HG03108 (cell line): ENCODE results near the gene LONP1.
"Not testable (repeated sequence)": the region's sequence is repeated elsewhere in the genome, so short reads cannot be mapped to it uniquely, and the experiment has no call there.

Source experiments
- ATAC-seq: cut with Tn5 transposase; IDR thresholded peaks from one replicate; pipeline ENCODE4 v1.9.1; 2021; ENCODE audit warnings: moderate library complexity; ENCODE audit not compliant: unreplicated experiment

The LONP1 gene

DNA sequence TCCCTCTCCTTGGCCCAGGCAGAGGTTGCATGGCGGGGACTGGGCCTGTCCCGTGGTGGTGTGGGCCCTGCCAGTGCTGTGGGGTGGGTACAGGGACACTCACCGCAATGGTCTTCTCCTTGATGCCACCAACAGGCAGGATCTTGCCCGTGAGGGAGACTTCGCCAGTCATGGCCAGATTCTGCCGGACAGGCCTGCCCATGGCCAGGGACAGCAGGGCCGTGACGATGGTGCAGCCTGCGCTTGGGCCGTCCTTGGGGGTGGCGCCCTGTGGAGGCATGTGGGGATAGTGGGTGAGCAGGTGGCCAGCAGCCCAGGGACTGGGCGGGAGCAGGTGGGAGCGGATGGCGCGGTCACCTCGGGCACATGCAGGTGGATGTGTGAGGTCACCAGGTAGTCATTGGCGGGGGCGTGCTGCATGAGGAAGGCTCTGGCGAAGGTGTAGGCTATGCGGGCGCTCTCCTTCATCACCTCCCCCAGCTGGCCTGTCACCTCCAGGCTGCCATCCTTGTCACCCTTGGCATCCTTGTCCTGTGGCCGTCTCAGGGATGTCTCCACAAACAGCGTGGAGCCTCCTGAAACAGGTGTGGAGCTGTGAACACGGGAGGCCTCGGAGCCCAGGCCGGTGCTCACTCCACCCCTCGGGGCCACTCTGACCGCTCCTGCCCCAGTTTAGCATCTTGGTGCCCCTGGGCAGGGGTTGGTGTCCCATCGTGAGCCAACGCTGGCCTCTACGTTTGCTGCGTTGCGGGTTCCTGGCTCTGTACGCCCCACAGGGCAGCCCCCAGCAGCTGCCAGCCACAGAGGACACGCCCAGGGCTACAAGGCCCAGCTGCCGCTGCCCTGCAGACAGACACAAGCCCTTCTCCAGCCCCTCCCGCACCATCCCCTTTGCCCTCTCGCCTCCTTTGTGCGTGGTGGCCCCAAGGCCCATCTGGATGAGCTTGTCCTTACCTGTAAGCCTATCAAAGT, 26.5 kb downstream of the LONP1 start:
- no peak for ATAC-seq

DNA sequence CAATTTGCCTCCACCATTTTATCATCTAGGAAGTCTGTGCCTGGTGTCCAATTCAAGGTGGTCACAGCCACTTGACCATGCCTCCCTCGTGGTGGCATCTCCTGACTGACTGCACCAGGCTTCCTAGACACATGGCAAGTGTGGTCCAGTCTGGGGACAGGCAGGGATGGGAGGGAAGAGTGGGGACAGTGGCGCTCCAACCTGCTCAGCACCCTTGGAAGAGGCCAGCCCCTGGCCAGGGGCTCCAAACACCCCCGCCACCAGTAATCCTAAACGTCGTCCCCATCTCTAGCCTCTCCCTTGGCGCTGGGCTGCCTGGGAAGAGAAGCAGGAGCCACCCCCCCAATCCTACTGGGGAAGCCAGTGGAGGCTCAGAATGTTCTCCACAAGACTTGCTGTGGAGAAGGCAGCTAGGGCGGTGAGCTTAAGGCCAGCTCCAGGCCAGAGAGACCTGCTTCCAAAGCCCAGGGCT, 27.2 kb downstream of the LONP1 start:
- no peak for ATAC-seq

DNA sequence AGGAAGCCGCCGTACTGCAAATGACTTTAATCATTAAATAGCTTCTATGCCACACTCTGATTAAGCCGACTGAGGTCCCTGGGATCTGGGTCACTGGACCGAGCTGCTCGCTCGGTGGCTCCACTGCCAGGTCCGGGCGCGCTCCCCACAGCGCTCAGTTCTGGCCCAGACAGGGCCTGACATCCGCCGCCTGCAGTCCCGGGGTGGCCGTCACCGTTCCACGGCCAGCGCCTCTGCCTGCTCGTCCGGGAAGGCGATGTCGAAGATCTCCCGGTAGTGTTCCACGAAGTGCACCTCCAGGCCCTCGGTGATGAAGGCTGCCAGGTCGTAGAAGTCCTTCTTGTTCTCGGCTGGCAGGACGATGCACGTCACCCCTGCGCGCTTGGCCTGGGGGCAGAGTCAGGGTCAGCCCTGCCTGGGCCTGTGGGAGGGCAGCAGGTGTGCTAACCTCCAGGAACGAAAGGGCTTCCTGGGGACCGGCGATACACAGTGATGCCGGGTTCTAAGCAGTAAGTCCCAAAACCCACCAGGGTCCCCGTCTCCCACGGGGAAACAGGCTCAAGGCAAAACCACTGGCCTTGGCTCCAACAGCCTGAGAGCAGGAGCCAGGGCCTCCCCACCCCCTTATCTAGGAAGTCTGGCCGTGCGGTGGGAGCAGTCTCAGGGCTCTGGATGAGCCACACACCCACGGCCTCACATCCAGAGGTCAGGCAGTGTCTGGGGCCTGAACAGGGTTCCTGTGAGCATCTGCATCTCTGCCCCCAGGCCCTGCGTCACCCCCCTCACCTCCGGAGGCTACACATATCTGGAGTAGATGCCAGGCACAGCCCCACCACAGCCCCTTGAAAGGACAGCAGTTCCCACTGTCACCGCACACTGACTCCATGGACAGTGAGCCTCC, 27.9 kb downstream of the LONP1 start:
- ATAC-seq: no peak

DNA sequence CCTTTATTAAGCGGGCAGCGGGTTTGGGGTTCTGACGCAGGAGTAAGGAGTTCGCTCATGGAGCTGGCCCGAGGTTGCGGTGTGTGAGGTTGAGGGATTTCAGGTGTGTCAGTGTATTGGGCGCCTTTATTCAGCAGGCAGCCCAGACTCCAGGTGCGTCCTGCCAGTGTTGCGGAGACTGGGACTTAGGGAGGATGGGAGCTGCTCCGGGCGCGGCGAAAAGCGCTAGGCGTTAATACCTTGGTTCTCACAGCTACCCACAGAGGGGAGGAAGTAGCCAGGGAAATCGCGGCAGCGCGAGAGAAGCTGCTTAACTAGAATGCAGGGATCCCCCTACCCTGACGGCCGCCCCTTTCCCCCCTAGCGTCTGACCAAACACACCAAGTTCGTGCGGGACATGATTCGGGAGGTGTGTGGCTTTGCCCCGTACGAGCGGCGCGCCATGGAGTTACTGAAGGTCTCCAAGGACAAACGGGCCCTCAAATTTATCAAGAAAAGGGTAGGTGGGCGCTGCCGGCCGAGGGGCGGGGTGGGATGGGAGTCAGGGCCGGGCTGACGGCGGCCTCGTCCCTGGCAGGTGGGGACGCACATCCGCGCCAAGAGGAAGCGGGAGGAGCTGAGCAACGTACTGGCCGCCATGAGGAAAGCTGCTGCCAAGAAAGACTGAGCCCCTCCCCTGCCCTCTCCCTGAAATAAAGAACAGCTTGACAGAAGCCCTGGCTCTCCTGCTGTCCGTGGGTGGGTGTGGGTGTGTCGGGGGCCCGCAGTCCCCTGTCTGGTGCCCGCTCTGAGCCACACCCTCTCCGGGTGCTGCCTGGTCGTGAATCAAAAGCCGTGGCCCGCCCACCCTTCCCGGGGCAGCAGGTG, 28.8 kb downstream of the LONP1 start:
- no peak for ATAC-seq

DNA sequence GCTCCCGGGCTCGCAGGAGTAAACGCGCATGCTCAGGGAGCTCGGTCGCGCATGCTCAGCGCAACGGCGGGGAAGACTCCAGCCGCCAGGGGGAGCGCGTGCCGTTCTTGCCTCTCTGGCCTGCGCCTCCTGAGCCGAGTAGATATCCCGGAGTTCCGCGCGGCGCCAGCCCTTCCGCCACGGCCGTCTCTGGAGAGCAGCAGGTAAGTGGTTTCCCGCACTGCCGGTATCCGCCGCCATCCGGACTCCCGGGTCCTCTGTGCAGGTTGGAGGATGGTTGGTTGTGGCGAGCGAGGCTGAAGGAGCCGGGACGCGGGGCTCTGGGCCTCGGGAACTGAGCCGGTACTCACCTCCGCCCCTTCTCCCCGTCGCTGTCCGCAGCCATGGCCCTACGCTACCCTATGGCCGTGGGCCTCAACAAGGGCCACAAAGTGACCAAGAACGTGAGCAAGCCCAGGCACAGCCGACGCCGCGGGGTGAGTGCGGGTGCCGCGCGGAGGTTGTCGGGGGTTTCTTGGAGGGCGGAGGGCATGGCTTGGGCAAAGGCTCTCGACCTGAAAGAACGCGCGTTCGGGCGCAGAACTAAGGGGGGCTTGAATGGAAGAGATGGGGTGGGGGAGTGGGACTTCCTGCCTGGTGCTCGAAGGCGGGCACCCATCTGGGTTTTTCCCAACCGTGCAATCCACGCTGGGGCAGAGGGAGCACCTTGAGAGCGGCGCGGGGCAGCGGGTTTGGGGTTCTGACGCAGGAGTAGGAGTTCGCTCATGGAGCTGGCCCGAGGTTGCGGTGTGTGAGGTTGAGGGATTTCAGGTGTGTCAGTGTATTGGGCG, 29.6 kb downstream of the LONP1 start, which contains the start of gene RPL36:
Gene RPL36 (plus strand): TSS at position 171 of the 830 bp plus-strand sequence. CDS start 213 bp downstream, at position 384.
- no peak for ATAC-seq

DNA sequence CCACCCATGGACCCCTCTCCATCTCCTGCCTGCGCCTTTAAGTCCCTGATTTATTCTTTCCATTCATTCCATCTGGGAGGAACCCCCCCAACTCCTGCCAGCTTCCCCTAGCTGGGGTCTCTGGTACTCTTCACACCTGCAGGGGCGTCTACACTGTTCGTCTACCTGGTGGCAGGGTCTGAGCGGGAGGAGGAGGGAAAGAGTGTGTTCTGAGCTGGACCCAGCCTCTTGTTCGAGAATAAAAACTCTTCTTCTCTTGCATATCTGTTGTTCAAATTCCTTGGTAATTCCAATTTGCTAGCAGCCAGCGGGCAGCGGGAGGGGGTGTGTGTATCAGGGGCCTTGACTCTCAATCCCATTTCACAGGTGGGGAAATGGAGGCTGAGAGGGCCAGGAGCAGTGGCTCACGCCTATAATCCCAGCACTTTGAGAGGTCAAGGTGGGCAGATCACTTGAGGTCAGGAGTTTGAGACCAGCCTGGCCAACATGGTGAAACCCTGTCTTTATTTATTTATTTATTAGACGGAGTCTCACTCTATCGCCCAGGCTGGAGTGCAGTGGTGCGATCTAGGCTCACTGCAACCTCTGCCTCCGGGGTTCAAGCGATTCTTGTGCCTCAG, 31.6 kb downstream of the LONP1 start:
- not testable (repeated sequence) for ATAC-seq

DNA sequence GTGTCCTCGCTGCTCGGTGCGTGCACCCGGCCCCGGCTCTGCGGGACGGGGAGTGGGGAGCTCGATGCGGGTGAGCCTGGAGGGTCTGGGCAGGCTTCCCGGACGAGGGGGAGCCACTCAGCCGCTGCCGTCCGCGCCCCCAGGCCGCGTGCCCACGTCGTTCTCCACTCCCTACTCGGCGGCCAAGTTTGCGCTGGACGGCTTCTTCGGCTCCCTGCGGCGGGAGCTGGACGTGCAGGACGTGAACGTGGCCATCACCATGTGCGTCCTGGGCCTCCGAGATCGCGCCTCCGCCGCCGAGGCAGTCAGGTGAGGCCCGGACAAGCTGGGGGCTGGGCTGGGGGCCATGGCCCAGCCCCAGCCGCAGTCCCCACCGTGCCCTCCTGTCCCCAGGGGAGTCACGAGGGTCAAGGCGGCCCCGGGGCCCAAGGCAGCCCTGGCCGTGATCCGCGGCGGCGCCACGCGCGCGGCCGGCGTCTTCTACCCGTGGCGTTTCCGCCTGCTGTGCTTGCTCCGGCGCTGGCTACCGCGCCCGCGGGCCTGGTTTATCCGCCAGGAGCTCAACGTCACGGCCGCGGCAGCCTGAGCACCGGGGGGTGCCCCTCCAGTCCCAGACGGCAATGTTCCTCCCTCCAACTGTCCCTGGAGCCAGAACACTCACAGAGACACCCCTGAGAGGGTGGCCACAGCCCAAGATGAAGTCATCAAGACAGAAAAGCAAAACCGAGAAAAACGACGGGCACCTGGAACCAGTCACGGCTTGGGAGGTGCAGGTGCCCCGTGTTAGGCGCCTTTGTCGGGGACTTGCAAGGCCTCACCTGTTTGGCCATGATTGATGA, 32.4 kb downstream of the LONP1 start:
- ATAC-seq: no peak

DNA sequence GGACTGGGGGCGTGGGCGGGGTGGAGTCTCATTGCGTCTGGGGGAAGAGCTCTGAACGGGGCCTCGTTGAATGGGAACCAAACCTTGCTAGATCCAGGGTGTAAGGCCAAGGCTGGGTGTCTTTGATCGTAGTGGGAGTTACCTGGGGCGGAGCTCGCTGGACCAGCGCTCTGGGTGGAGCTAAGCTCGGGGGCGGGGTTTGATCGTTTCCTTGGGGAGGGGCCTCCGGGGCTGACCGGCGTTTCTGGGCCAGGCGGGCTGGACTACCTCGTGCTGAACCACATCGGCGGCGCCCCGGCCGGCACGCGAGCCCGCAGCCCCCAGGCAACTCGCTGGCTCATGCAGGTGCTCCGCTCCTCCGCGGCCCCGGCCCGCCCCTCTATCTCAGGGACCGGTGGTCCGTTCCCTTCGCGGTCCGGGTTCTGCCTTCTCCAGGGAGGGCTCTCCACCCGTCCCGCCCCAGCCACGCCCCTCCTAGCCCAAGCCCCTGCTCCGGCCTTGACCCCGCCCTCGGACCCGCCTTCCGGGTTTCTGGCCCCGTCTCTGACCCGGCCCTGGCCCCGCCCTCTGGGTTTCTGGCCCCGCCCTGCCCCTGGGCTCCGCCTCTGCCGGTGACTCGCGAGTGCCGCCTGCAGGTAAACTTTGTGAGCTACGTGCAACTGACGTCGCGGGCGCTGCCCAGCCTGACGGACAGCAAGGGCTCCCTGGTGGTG, 33.1 kb downstream of the LONP1 start:
- ATAC-seq: peak; percentile 39

DNA sequence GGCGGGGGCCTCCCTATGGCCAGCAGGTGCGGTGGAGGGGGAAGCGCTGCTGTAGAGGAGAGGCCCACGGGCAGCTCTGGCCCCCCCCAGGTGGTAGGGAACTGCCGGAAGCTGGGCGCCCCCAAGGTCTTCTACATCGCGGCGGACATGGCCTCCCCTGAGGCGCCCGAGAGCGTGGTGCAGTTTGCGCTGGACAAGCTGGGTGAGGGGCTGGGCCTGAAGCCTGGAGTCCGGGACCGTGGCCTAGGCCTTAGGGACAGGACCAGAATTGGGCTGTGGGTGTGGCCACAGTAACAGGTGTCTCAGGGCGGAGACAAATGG, 33.7 kb downstream of the LONP1 start:
- no peak for ATAC-seq

DNA sequence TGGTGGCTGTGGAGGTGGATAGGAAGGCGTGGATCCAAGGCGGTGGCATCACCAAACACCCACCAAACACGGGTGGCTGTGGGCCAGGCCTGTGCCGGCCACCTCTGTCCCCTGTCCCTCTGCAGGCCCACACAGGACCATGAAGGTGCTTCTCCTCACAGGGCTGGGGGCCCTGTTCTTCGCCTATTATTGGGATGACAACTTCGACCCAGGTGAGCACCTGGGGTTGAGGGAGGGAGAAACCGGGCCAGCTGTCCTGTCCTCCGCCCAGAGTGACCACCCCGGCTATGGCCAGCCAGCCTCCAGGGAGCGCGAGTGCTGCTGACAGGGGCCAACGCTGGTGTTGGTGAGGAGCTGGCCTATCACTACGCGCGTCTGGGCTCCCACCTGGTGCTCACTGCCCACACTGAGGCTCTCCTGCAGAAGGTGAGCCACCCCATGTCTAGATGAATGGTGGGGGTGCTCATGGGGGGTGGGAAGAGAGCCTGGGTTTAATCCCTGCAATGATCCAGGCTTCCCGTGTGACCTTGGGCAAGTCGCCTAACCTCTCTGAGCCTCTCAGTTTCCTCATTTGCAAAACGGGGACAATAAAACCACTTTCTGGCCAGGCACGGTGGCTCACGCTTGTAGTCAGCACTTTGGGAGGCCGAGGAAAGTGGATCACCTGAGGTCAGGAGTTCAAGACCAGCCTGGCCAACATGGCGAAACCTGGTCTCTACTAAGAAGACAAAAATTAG, 35.1 kb downstream of the LONP1 start:
- ATAC-seq: no peak

DNA sequence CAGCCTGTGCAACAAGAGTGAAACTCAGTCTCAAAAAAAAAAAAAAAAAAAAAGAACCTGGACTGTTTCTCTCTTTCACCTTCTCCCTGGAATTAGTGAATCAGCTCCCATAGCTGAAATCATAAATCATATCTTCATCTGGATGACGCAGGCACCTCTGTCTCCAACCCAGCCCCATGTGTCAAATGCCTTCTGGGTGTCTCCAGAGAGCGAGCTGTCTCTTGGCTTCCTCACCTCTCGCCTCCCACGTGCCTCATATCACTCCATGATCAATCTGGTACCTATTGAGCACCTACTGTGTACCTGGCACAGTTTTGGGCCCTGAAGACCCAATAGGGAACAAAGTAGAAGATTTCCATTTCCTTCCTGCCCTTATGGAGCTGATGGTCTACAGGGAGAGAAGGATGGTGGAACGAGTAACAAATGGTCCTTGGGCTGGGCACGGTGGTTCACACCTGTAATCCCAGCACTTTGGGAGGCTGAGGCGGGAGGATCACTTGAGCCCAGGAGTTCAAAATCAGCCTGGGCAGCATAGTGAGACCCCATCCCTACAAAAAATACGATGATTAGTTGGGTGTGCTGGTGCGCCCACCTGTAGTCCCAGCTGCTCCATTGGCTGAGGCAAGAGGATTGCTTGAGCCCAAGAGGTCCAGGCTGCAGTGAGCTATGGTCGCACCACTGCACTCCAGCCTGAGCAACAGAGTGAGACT, 36.6 kb downstream of the LONP1 start:
- ATAC-seq: no peak

DNA sequence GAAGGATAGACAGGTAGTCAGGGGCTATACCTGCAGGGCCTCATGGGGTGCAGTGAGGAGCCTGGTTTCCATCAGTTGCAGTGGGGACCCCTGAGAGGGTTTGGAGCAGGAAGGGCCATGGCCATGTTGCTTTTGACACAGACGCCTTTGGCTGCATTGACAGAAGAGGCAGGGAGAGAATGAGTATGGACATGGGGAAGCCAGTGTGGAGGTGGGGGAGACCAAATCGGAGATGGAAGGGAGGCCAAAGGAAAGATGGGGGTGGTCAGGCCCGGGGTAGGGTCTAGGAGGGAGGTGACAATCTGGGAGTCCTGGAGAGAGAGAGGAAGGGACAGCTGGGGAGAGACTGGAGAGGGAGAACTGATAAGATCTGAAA, 37.9 kb downstream of the LONP1 start:
- no peak for ATAC-seq

DNA sequence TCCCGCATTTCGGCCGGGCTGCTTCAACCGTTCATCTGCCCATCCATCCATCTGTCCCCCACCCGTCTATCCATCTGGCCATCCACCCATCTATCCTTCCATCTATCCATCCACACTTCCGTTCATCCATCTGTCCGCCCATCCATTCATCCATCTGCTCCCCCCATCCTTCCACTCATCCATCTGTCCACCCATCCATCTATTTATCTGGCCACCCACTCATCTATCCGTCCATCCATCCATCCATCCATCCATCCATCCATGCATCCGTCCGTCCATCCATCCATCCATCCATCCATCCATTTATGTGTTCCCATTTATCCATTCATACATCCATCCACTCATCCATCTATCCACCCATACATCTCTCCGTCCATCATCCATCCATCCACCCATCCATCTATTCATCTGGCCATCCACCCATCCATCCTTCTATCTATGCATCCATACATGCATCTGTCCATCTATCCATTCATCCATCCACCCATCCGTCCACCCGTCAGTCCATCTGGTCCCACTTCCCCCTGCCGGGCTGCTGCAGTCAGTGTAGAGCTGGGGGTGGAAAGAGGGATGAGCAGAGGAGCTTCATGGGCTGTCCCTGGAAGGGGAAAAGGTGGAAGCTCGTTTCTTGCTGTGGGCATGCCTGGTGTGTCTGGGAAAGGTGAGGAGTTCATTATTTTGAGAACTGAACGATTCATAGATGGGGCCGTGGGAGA, 38.4 kb downstream of the LONP1 start:
- no peak for ATAC-seq

DNA sequence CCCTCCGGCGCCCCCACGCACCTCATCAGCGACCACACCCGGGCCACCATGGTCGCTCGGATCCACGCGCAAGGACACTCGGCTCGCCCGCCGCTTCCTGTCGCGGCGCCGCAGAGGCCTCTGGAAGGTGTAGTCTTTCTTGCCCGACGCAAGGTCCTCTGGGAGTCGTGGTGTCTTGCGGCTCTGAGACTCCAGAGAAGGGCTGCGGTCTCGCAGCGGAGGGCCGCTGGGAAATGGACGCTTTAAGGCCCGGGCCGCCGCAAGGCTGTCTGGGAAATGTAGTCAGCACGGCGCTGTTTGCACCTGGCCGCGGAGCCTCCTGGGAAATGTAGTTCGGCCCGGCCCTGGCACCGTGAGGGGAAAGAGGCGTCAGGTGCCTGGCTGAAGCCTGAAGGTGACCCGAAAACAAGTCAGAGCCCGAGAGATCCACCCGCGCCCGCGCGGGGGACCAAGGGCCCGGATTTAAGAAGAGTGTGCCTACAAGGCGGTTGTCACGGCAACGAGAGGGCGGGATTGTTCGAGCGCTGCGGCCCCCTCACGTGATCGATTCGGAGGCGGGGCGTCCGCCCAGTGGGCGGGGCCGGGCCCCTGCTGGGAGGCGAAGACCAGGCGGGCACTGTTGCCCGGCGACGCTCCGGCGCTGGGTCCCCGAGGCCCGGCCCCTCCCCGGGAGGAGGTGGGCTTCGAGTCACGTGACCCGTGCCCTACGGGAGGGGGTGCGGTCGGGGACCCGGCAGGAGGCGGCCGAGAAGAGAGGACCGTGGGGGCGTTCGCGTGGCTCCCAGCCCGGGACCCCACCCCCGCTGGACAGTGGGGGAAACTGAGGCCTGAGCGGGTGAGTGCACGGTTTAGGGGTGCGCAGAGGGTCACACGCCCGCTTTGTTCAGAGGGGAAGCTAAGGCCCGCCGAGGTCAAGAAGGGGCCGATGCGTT, 39.2 kb downstream of the LONP1 start, which contains the start of the genes HSD11B1L and MICOS13:
Gene HSD11B1L (plus strand): TSS at position 591 of the 932 bp plus-strand sequence. CDS start 3,806 bp downstream, outside the sequence.
Gene MICOS13 (minus strand): TSS at position 80 of the 932 bp plus-strand sequence. CDS start 30 bp downstream, at position 50.
- peak; percentile 84 for ATAC-seq

DNA sequence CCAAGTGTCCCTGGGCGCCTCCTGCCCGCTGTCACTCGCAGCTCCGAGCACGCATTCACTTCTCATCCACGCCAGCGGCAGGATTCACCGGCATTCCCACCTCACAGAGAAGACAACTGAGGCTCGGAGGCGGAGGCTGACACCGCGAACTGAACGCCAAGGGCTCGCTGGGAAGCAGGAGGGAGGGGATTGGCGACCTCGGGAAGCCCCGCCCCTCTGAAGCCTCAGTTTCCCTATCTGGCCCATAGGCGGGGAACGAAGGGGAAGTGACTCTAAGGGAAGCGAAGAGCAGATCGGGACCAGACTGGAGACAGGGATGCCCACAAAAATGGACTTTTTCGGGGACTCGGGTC, 39.9 kb downstream of the LONP1 start:
- no peak for ATAC-seq
